ENCODE measurements around the gene CABP5.
"Not testable (repeated sequence)": the region's sequence is repeated elsewhere in the genome, so short reads cannot be mapped to it uniquely, and the experiment has no call there.

Gene CABP5

GRCh38 chr19:48043675-48044258 is at the start of gene CABP5:
Gene CABP5 (minus strand): TSS chr19:48044079. CDS start chr19:48043922, 157 bp downstream.
- DNase-seq (ENCODE audit: low spot score), result no peak

GRCh38 chr19:48091111-48091718 is 47.3 kb upstream of the CABP5 start:
- not testable (repeated sequence) for DNase-seq (ENCODE audit: low spot score)

GRCh38 chr19:48090281-48090802 is 46.5 kb upstream of the CABP5 start:
- DNase-seq (ENCODE audit: low spot score), result no peak

GRCh38 chr19:48088991-48089390 is 45.1 kb upstream of the CABP5 start:
- not testable (repeated sequence) for DNase-seq (ENCODE audit: low spot score)

- no peak for DNase-seq (ENCODE audit: low spot score)
Measured at GRCh38 chr19:48085904-48086864, 42.3 kb upstream of the CABP5 start.

- no peak for DNase-seq (ENCODE audit: low spot score)
Measured at GRCh38 chr19:48085076-48085475, 41.2 kb upstream of the CABP5 start.

GRCh38 chr19:48081106-48081505 is 37.2 kb upstream of the CABP5 start:
- DNase-seq (ENCODE audit: low spot score), result no peak

- not testable (repeated sequence) for DNase-seq (ENCODE audit: low spot score)
Measured at GRCh38 chr19:48070177-48070769, 26.4 kb upstream of the CABP5 start.

- no peak for DNase-seq (ENCODE audit: low spot score)
Measured at GRCh38 chr19:48069435-48069834, 25.6 kb upstream of the CABP5 start.

GRCh38 chr19:48064509-48064908 is 20.6 kb upstream of the CABP5 start:
- DNase-seq (ENCODE audit: low spot score), result no peak

- no peak for DNase-seq (ENCODE audit: low spot score)
Measured at GRCh38 chr19:48061401-48062344, 17.8 kb upstream of the CABP5 start.

GRCh38 chr19:48060381-48060780 is 16.5 kb upstream of the CABP5 start:
- no peak for DNase-seq (ENCODE audit: low spot score)

GRCh38 chr19:48059331-48059730 is 15.5 kb upstream of the CABP5 start:
- DNase-seq (ENCODE audit: low spot score), result no peak

- DNase-seq (ENCODE audit: low spot score), result no peak
Measured at GRCh38 chr19:48053856-48054255, 10.0 kb upstream of the CABP5 start.

GRCh38 chr19:48053076-48053475 is 9.2 kb upstream of the CABP5 start:
- no peak for DNase-seq (ENCODE audit: low spot score)

- DNase-seq (ENCODE audit: low spot score), result no peak
Measured at GRCh38 chr19:48051335-48052033, 7.6 kb upstream of the CABP5 start.

- DNase-seq (ENCODE audit: low spot score), result no peak
Measured at GRCh38 chr19:48044561-48044960, 682 bp upstream of the CABP5 start.

GRCh38 chr19:48041877-48042580 is 1.9 kb downstream of the CABP5 start:
- DNase-seq (ENCODE audit: low spot score), result no peak

GRCh38 chr19:48036765-48037164 is 7.1 kb downstream of the CABP5 start:
- no peak for DNase-seq (ENCODE audit: low spot score)

GRCh38 chr19:48033604-48034003 is 10.3 kb downstream of the CABP5 start:
- DNase-seq (ENCODE audit: low spot score), result no peak
